ENCODE data around the gene LRRTM2.

- TF ChIP-seq CTCF (IDR thresholded peaks at IDR 0.05) (no peak), POLR2A (IDR thresholded peaks at IDR 0.05) (no peak), POLR2AphosphoS5 (IDR thresholded peaks at IDR 0.05; ENCODE audit: insufficient read depth in 1 of 2, low read depth in 1 of 2) (no peak)
Measured at GRCh38 chr5:138828556-138828955, 46.6 kb downstream of the LRRTM2 start.

Data from vagina (tissue), 2 donors.